Cardiac muscle cell (in vitro differentiated cells and primary cell): ENCODE data around the gene CCDC78. TPM values are rescaled to one million over a fixed set of nuclear protein-coding genes. Genes with fewer than 3 reads are reported as not detected.
"Not testable (repeated sequence)": the region's sequence is repeated elsewhere in the genome, so short reads cannot be mapped to it uniquely, and the experiment has no call there.

Experiments used
- DNase-seq, 2 donors: peaks; one replicate each; pipeline versions ENCODE4 v3.0.0 to v3.0.0-alpha.2; 2010 to 2017; ENCODE audit warnings: low read depth in 1 of 2, low spot score in 1 of 2
- H3K27ac ChIP-seq: fragments of 200-600 bp; sonication (generic); 2 replicates; pipeline ENCODE4 v1.5.1; 2016
- H3K27me3 ChIP-seq: fragments of 200-600 bp; sonication (generic); 2 replicates; pipeline ENCODE4 v1.6.0; 2016; ENCODE audit warnings: control low read depth
- H3K36me3 ChIP-seq: fragments of 200-600 bp; sonication (generic); 2 replicates; pipeline ENCODE4 v1.5.1; 2016; ENCODE audit warnings: control low read depth
- H3K4me1 ChIP-seq: fragments of 200-600 bp; sonication (generic); 2 replicates; pipeline ENCODE4 v1.8.1; 2017; ENCODE audit warnings: low read depth, mild to moderate bottlenecking, mixed run types
- H3K4me3 ChIP-seq: fragments of 200-600 bp; sonication (generic); 2 replicates; pipeline ENCODE4 v1.5.1; 2016; ENCODE audit warnings: mild to moderate bottlenecking
- H3K9me3 ChIP-seq: fragments of 200-600 bp; sonication (generic); 2 replicates; pipeline ENCODE4 v1.5.1; 2017; ENCODE audit warnings: low read depth, mild to moderate bottlenecking, control low read depth
- polyA plus RNA-seq: library from polyadenylated mRNA; unstranded; fragments of >200 nt; fragmentation: Nextera tagmentation; extraction: Ambion mirVana; gene quantifications from 2 replicates; pipeline ENCODE4 v1.2.1, GENCODE V29; 2016
- total RNA-seq: library from RNA; depleted of rRNA; stranded (reverse); fragments of >200 nt; gene quantifications from 2 replicates; pipeline ENCODE4 v1.2.3, GENCODE V29; 2016
- TF ChIP-seq, protein P1 (sequence below): IDR thresholded peaks from 2 replicates; pipeline ENCODE4 v1.5.1; 2012; ENCODE audit warnings: low read depth, mild to moderate bottlenecking, low read length

Gene CCDC78
- total and polyA plus RNA-seq, 2 experiments from 2014 or later, result 4.2 to 16.5 TPM

- peaks cover 84% of the 10 kb centered on the region for H3K27me3 ChIP-seq
These were observed 31.9 kb downstream of the CCDC78 start for GRCh38 chr16:694187-694862.

DNA sequence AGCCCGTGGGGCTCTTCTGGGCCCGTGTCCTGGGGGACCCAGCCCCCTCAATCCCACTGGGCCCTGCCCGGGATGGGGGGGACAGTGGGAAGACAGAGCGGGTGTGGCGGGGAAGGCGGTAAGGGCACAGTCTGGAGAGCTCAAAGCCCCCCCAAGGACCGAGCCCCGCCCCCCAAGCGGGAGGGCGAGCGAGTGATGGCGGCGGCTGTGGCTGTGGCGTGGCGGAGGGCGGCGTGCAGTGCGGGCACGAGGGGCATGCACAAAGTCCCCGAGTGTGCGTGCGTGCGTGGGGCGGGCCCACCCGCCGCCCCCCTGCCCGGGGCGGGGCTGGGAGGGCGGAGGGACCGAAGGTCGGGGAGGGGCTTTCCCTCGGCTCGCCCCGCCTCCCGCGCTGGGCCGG lies 32.5 kb downstream of the CCDC78 start:
- no peaks in the 10 kb centered on the region for H3K36me3 ChIP-seq
- H3K27ac ChIP-seq, result no peak overlapping the region
- no peak for DNase-seq
- H3K4me1 ChIP-seq, result peaks cover 8% of the 10 kb centered on the region
- H3K9me3 ChIP-seq, result no peaks in the 10 kb centered on the region
- no peak overlapping the region for H3K4me3 ChIP-seq
- H3K27me3 ChIP-seq, result peaks cover 79% of the 10 kb centered on the region
- TF ChIP-seq, protein P1, sequence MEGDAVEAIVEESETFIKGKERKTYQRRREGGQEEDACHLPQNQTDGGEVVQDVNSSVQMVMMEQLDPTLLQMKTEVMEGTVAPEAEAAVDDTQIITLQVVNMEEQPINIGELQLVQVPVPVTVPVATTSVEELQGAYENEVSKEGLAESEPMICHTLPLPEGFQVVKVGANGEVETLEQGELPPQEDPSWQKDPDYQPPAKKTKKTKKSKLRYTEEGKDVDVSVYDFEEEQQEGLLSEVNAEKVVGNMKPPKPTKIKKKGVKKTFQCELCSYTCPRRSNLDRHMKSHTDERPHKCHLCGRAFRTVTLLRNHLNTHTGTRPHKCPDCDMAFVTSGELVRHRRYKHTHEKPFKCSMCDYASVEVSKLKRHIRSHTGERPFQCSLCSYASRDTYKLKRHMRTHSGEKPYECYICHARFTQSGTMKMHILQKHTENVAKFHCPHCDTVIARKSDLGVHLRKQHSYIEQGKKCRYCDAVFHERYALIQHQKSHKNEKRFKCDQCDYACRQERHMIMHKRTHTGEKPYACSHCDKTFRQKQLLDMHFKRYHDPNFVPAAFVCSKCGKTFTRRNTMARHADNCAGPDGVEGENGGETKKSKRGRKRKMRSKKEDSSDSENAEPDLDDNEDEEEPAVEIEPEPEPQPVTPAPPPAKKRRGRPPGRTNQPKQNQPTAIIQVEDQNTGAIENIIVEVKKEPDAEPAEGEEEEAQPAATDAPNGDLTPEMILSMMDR, result no peak

More at GRCh38 chr16:694187-694862, 31.9 kb downstream of the CCDC78 start:
- H3K27ac ChIP-seq, result no peak overlapping the region
- no peaks in the 10 kb centered on the region for H3K9me3 ChIP-seq
- no peaks in the 10 kb centered on the region for H3K36me3 ChIP-seq
- peak in 1 of 2 donors; percentile 29 for DNase-seq
- peaks cover 7% of the 10 kb centered on the region for H3K4me1 ChIP-seq
- TF ChIP-seq, protein P1, result no peak
- no peak overlapping the region for H3K4me3 ChIP-seq

GRCh38 chr16:693364-693763 lies 32.9 kb downstream of the CCDC78 start:
- Histone ChIP-seq H3K4me3 (no peak overlapping the region), H3K27me3 (peaks cover 75% of the 10 kb centered on the region)
- DNase-seq, result no peak

GRCh38 chr16:692356-693108 lies 33.7 kb downstream of the CCDC78 start:
- no peak overlapping the region for H3K27ac ChIP-seq
- no peaks in the 10 kb centered on the region for H3K9me3 ChIP-seq
- DNase-seq, result no peak
- H3K36me3 ChIP-seq, result no peaks in the 10 kb centered on the region
- TF ChIP-seq, protein P1, result no peak
- H3K27me3 ChIP-seq, result peaks cover 66% of the 10 kb centered on the region
- no peak overlapping the region for H3K4me3 ChIP-seq
- peaks cover 8% of the 10 kb centered on the region for H3K4me1 ChIP-seq

More at GRCh38 chr16:693364-693763, 32.9 kb downstream of the CCDC78 start:
- Histone ChIP-seq H3K27ac (no peak overlapping the region), H3K36me3 (no peaks in the 10 kb centered on the region), H3K4me1 (peaks cover 8% of the 10 kb centered on the region), H3K9me3 (no peaks in the 10 kb centered on the region)
- TF ChIP-seq, protein P1, result no peak

- not testable (repeated sequence) for H3K36me3 ChIP-seq, H3K4me1 ChIP-seq, H3K4me3 ChIP-seq, H3K9me3 ChIP-seq, H3K27ac ChIP-seq, DNase-seq
- H3K27me3 ChIP-seq, result peaks cover 53% of the 10 kb centered on the region
These were observed 35.0 kb downstream of the CCDC78 start for GRCh38 chr16:691242-691641.
